ENCODE measurements around the gene CRYGN. TPM values are rescaled to one million over a fixed set of nuclear protein-coding genes. Genes with fewer than 3 reads are reported as not detected.

CRYGN gene
- polyA plus RNA-seq, 1 donor (not counting 4 experiments of a cell fraction or from before 2014, with no cell fraction given), result not detected

GRCh38 chr7:151460474-151460855 is 20.5 kb upstream of the CRYGN start:
- H3K36me3 ChIP-seq (ENCODE audit: control insufficient read depth in 2 of 2, extremely low read depth in 1 of 2, insufficient read depth in 2 of 2, low read length in 2 of 2), result peaks cover 4% of the 10 kb centered on the region in 2 experiments
- no peaks in the 10 kb centered on the region for H4K20me1 ChIP-seq (ENCODE audit: control insufficient read depth, extremely low read depth, insufficient read depth, low read length)
- no peaks in the 10 kb centered on the region for H3K9me1 ChIP-seq (ENCODE audit: control insufficient read depth, extremely low read depth, insufficient read depth, low read length)
- no peak overlapping the region for H3K27ac ChIP-seq (ENCODE audit: control insufficient read depth, insufficient read depth, low read length)
- H3K4me3 ChIP-seq (ENCODE audit: control insufficient read depth in 2 of 3, extremely low read depth in 1 of 3, insufficient read depth in 2 of 3, low read depth in 1 of 3, low read length in 3 of 3), result peak overlapping the region in 1 of 3 experiments; percentile 49
- no peak for FAIRE-seq
- dilution Hi-C loops (cut with MboI; ENCODE audit: extremely low pct_ligation_motif_present, low sequenced_read_pairs), result no loop called here
- no peaks in the 10 kb centered on the region for H3K27me3 ChIP-seq (ENCODE audit: control insufficient read depth, extremely low read depth, insufficient read depth, low read length)
- H3K79me2 ChIP-seq (ENCODE audit: control insufficient read depth, insufficient read depth, low read length), result no peaks in the 10 kb centered on the region
- no peak for DNase-seq (ENCODE audit: low read depth, low spot score)
- H3K4me2 ChIP-seq (ENCODE audit: control insufficient read depth, extremely low read depth, insufficient read depth, low read depth, low read length), result peak overlapping the region; percentile 63
- TF ChIP-seq EZH2 (IDR thresholded peaks at IDR 0.05; ENCODE audit: low read length) (no peak), CTCF (optimal IDR thresholded peaks at IDR 0.05 in 1 of 3, IDR thresholded peaks at IDR 0.05 in 1 of 3, conservative IDR thresholded peaks at IDR 0.05 in 1 of 3; ENCODE audit: extremely low read depth in 1 of 3, insufficient read depth in 2 of 3, low read length in 3 of 3) (no peak)
- no peak overlapping the region for H3K9ac ChIP-seq (ENCODE audit: control insufficient read depth, extremely low read depth, insufficient read depth, low read length)
- H3K9me3 ChIP-seq (ENCODE audit: control insufficient read depth, low read depth, low read length), result peaks cover 2% of the 10 kb centered on the region
- H2AFZ ChIP-seq (ENCODE audit: control insufficient read depth, low read length), result no peak overlapping the region
- peaks cover 11% of the 10 kb centered on the region for H3K4me1 ChIP-seq (ENCODE audit: control insufficient read depth, extremely low read depth, insufficient read depth, low read length)

GRCh38 chr7:151459726-151460473 is 20.0 kb upstream of the CRYGN start:
- no peak overlapping the region for H3K27ac ChIP-seq (ENCODE audit: control insufficient read depth, insufficient read depth, low read length)
- peak overlapping the region in 2 of 3 experiments; percentile 13 to 49 for H3K4me3 ChIP-seq (ENCODE audit: control insufficient read depth in 2 of 3, extremely low read depth in 1 of 3, insufficient read depth in 2 of 3, low read depth in 1 of 3, low read length in 3 of 3)
- DNase-seq (ENCODE audit: low read depth, low spot score) (no peak), FAIRE-seq (peak; percentile 60)
- peaks cover 2% of the 10 kb centered on the region for H3K9me3 ChIP-seq (ENCODE audit: control insufficient read depth, low read depth, low read length)
- H4K20me1 ChIP-seq (ENCODE audit: control insufficient read depth, extremely low read depth, insufficient read depth, low read length), result no peaks in the 10 kb centered on the region
- peak overlapping the region; percentile 63 for H3K4me2 ChIP-seq (ENCODE audit: control insufficient read depth, extremely low read depth, insufficient read depth, low read depth, low read length)
- H3K27me3 ChIP-seq (ENCODE audit: control insufficient read depth, extremely low read depth, insufficient read depth, low read length), result no peaks in the 10 kb centered on the region
- H3K36me3 ChIP-seq (ENCODE audit: control insufficient read depth in 2 of 2, extremely low read depth in 1 of 2, insufficient read depth in 2 of 2, low read length in 2 of 2), result peaks cover 2 to 4% of the 10 kb centered on the region in 2 experiments
- no peak overlapping the region for H3K9ac ChIP-seq (ENCODE audit: control insufficient read depth, extremely low read depth, insufficient read depth, low read length)
- dilution Hi-C loops (cut with MboI; ENCODE audit: extremely low pct_ligation_motif_present, low sequenced_read_pairs), result no loop called here
- H3K79me2 ChIP-seq (ENCODE audit: control insufficient read depth, insufficient read depth, low read length), result no peaks in the 10 kb centered on the region
- TF ChIP-seq CTCF (optimal IDR thresholded peaks at IDR 0.05 in 1 of 3, IDR thresholded peaks at IDR 0.05 in 1 of 3, conservative IDR thresholded peaks at IDR 0.05 in 1 of 3; ENCODE audit: extremely low read depth in 1 of 3, insufficient read depth in 2 of 3, low read length in 3 of 3), result peak; percentile 23 to 58 (median 33)
- no peak for TF ChIP-seq EZH2 (IDR thresholded peaks at IDR 0.05; ENCODE audit: low read length)
- H2AFZ ChIP-seq (ENCODE audit: control insufficient read depth, low read length), result peak overlapping the region; percentile 81
- no peaks in the 10 kb centered on the region for H3K9me1 ChIP-seq (ENCODE audit: control insufficient read depth, extremely low read depth, insufficient read depth, low read length)
- peaks cover 11% of the 10 kb centered on the region for H3K4me1 ChIP-seq (ENCODE audit: control insufficient read depth, extremely low read depth, insufficient read depth, low read length)

All from keratinocyte (primary cell).